GM23338 (cell line): ENCODE measurements around the gene CACNB3. TPM values are rescaled to one million over a fixed set of nuclear protein-coding genes. Genes with fewer than 3 reads are reported as not detected.

Experiments
- ATAC-seq: fragments of 200-7000 bp; cut with Tn5 transposase; 3 replicates; pipeline ENCODE4 v1.9.1; 2020
- DNase-seq: peaks from one replicate; pipeline ENCODE4 v3.0.0-alpha.2; 2015; ENCODE audit warnings: low spot score
- H2AFZ ChIP-seq: fragments of 200-600 bp; sonication (generic); 2 replicates; pipeline ENCODE4 v1.8.0; 2016; ENCODE audit warnings: antibody characterized with exemption, mild to moderate bottlenecking, moderate library complexity
- H3F3A ChIP-seq: fragments of 200-600 bp; sonication (generic); replicated peaks from 2 replicates; pipeline ENCODE4 v1.8.0; 2017; ENCODE audit warnings: antibody characterized with exemption, mixed run types, low read depth
- H3K27ac ChIP-seq: fragments of 200-600 bp; sonication (generic); 2 replicates; pipeline ENCODE4 v1.6.1; 2016; ENCODE audit warnings: low read depth
- H3K27me3 ChIP-seq: fragments of 200-600 bp; sonication (generic); 2 replicates; pipeline ENCODE4 v1.8.0; 2016; ENCODE audit warnings: mild to moderate bottlenecking, mixed run types, moderate library complexity; ENCODE audit not compliant: insufficient read depth
- H3K36me3 ChIP-seq: fragments of 200-600 bp; sonication (generic); 2 replicates; pipeline ENCODE4 v1.8.0; 2016; ENCODE audit warnings: mild to moderate bottlenecking; ENCODE audit not compliant: insufficient read depth
- H3K4me1 ChIP-seq: fragments of 200-600 bp; sonication (generic); 2 replicates; pipeline ENCODE4 v1.8.0; 2016; ENCODE audit warnings: mild to moderate bottlenecking, moderate library complexity; ENCODE audit not compliant: insufficient read depth
- H3K4me2 ChIP-seq: fragments of 200-600 bp; sonication (generic); 2 replicates; pipeline ENCODE4 v1.7.1; 2017; ENCODE audit warnings: mixed run types
- H3K4me3 ChIP-seq: fragments of 200-600 bp; sonication (generic); 2 replicates; pipeline ENCODE4 v1.6.1; 2016; ENCODE audit warnings: mixed run types
- H3K79me2 ChIP-seq: fragments of 200-600 bp; sonication (generic); replicated peaks from 2 replicates; pipeline ENCODE4 v1.8.0; 2017; ENCODE audit warnings: mild to moderate bottlenecking; ENCODE audit not compliant: insufficient read depth
- H3K9me2 ChIP-seq: fragments of 200-600 bp; sonication (generic); 2 replicates; pipeline ENCODE4 v1.8.0; 2017; ENCODE audit not compliant: insufficient read depth
- H4K20me1 ChIP-seq: fragments of 200-600 bp; sonication (generic); replicated peaks from 2 replicates; pipeline ENCODE4 v1.8.0; 2017; ENCODE audit warnings: mild to moderate bottlenecking; ENCODE audit not compliant: insufficient read depth
- H3K27ac Mint-ChIP-seq: 2 replicates; pipeline ENCODE4 v1.8.0; 2020; ENCODE audit warnings: inconsistent platforms, mild to moderate bottlenecking, moderate library complexity, mixed read lengths
- H3K27me3 Mint-ChIP-seq: 3 replicates; pipeline ENCODE4 v1.8.0; 2022; ENCODE audit warnings: low read depth, mild to moderate bottlenecking, moderate library complexity, mixed read lengths, inconsistent platforms; ENCODE audit not compliant: insufficient read depth, poor library complexity
- H3K36me3 Mint-ChIP-seq: 3 replicates; pipeline ENCODE4 v1.8.0; 2021; ENCODE audit warnings: low read depth, mild to moderate bottlenecking, inconsistent platforms, moderate library complexity, mixed read lengths
- H3K4me1 Mint-ChIP-seq: 3 replicates; pipeline ENCODE4 v1.8.0; 2020; ENCODE audit warnings: mild to moderate bottlenecking, inconsistent platforms, mixed read lengths
- H3K4me3 Mint-ChIP-seq: 3 replicates; pipeline ENCODE4 v1.8.0; 2021; ENCODE audit warnings: moderate library complexity, mild to moderate bottlenecking, inconsistent platforms, mixed read lengths
- H3K9me3 Mint-ChIP-seq: 3 replicates; pipeline ENCODE4 v1.8.0; 2020; ENCODE audit warnings: moderate library complexity, mild to moderate bottlenecking, inconsistent platforms, mixed read lengths
- JUNB ChIP-seq: IDR thresholded peaks from one replicate; pipeline ENCODE4 v1.6.1; 2016; ENCODE audit warnings: antibody characterized with exemption; ENCODE audit not compliant: unreplicated experiment
- REST ChIP-seq: IDR thresholded peaks from one replicate; pipeline ENCODE4 v1.6.1; 2018; ENCODE audit warnings: antibody characterized with exemption; ENCODE audit not compliant: unreplicated experiment
- ZNF114 ChIP-seq: fragments of 250-450 bp; sonication (Bioruptor Pico); IDR thresholded peaks from 2 replicates; pipeline ENCODE4 v1.5.0; 2020; ENCODE audit warnings: mild to moderate bottlenecking, moderate library complexity
- polyA plus RNA-seq: library from polyadenylated mRNA; unstranded; fragments of >200 nt; fragmentation: Nextera tagmentation; extraction: Ambion mirVana; gene quantifications from 2 replicates; pipeline ENCODE4 v1.2.1, GENCODE V29; 2016
- total RNA-seq: library from RNA; depleted of rRNA; stranded (reverse); fragments of >200 nt; shearing (Covaris generic); gene quantifications from 2 replicates; pipeline ENCODE4 v1.2.3, GENCODE V29; 2014
- TF ChIP-seq, protein P1 (sequence below), 2 experiments: fragments of 200-600 bp in 1 of 2; sonication (generic) in 1 of 2; conservative IDR thresholded peaks; 2 replicates each; pipeline versions ENCODE4 v1.5.1 to v1.6.1; 2016 to 2017; ENCODE audit warnings: antibody characterized with exemption in 2 of 2, low read depth in 2 of 2, mild to moderate bottlenecking in 2 of 2, moderate library complexity in 1 of 2
- TF ChIP-seq, protein P2 (sequence below): fragments of 250-450 bp; sonication (Bioruptor Pico); IDR thresholded peaks from 2 replicates; pipeline ENCODE4 v1.5.0; 2020; ENCODE audit warnings: mild to moderate bottlenecking, moderate library complexity

CACNB3 gene
- total and polyA plus RNA-seq, 2 experiments from 2014 or later = 4.1 to 6.2 TPM

GRCh38 chr12:48795550-48796455 is 22.5 kb upstream of the CACNB3 start:
- H3K27me3 ChIP-seq = no peaks in the 10 kb centered on the region
- H3K27ac Mint-ChIP-seq = no peak overlapping the region
- TF ChIP-seq JUNB = no peak
- TF ChIP-seq, protein P1, sequence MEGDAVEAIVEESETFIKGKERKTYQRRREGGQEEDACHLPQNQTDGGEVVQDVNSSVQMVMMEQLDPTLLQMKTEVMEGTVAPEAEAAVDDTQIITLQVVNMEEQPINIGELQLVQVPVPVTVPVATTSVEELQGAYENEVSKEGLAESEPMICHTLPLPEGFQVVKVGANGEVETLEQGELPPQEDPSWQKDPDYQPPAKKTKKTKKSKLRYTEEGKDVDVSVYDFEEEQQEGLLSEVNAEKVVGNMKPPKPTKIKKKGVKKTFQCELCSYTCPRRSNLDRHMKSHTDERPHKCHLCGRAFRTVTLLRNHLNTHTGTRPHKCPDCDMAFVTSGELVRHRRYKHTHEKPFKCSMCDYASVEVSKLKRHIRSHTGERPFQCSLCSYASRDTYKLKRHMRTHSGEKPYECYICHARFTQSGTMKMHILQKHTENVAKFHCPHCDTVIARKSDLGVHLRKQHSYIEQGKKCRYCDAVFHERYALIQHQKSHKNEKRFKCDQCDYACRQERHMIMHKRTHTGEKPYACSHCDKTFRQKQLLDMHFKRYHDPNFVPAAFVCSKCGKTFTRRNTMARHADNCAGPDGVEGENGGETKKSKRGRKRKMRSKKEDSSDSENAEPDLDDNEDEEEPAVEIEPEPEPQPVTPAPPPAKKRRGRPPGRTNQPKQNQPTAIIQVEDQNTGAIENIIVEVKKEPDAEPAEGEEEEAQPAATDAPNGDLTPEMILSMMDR (conservative IDR thresholded peaks at IDR 0.05; ENCODE audit: low read depth in 2 of 2) = peak; percentile 99
- H3K4me3 Mint-ChIP-seq = peak overlapping the region; percentile 48
- ATAC-seq (peak; percentile 96), DNase-seq (peak; percentile 94)
- no peaks in the 10 kb centered on the region for H3K36me3 ChIP-seq
- H3K4me2 ChIP-seq = no peak overlapping the region
- H3K4me1 ChIP-seq = peaks cover 4% of the 10 kb centered on the region
- no peaks in the 10 kb centered on the region for H4K20me1 ChIP-seq
- H3K36me3 Mint-ChIP-seq = no peaks in the 10 kb centered on the region
- no peak overlapping the region for H3K4me3 ChIP-seq
- H3K4me1 Mint-ChIP-seq = peaks cover 11% of the 10 kb centered on the region
- no peak overlapping the region for H2AFZ ChIP-seq
- no peaks in the 10 kb centered on the region for H3F3A ChIP-seq
- no peak overlapping the region for H3K27ac ChIP-seq
- H3K9me3 Mint-ChIP-seq = no peaks in the 10 kb centered on the region
- peaks cover 3% of the 10 kb centered on the region for H3K27me3 Mint-ChIP-seq
- no peaks in the 10 kb centered on the region for H3K79me2 ChIP-seq
- H3K9me2 ChIP-seq = no peaks in the 10 kb centered on the region

- peak overlapping the region; percentile 23; the same call in 1 of the 2 replicates for H2AFZ ChIP-seq
- TF ChIP-seq, protein P2, sequence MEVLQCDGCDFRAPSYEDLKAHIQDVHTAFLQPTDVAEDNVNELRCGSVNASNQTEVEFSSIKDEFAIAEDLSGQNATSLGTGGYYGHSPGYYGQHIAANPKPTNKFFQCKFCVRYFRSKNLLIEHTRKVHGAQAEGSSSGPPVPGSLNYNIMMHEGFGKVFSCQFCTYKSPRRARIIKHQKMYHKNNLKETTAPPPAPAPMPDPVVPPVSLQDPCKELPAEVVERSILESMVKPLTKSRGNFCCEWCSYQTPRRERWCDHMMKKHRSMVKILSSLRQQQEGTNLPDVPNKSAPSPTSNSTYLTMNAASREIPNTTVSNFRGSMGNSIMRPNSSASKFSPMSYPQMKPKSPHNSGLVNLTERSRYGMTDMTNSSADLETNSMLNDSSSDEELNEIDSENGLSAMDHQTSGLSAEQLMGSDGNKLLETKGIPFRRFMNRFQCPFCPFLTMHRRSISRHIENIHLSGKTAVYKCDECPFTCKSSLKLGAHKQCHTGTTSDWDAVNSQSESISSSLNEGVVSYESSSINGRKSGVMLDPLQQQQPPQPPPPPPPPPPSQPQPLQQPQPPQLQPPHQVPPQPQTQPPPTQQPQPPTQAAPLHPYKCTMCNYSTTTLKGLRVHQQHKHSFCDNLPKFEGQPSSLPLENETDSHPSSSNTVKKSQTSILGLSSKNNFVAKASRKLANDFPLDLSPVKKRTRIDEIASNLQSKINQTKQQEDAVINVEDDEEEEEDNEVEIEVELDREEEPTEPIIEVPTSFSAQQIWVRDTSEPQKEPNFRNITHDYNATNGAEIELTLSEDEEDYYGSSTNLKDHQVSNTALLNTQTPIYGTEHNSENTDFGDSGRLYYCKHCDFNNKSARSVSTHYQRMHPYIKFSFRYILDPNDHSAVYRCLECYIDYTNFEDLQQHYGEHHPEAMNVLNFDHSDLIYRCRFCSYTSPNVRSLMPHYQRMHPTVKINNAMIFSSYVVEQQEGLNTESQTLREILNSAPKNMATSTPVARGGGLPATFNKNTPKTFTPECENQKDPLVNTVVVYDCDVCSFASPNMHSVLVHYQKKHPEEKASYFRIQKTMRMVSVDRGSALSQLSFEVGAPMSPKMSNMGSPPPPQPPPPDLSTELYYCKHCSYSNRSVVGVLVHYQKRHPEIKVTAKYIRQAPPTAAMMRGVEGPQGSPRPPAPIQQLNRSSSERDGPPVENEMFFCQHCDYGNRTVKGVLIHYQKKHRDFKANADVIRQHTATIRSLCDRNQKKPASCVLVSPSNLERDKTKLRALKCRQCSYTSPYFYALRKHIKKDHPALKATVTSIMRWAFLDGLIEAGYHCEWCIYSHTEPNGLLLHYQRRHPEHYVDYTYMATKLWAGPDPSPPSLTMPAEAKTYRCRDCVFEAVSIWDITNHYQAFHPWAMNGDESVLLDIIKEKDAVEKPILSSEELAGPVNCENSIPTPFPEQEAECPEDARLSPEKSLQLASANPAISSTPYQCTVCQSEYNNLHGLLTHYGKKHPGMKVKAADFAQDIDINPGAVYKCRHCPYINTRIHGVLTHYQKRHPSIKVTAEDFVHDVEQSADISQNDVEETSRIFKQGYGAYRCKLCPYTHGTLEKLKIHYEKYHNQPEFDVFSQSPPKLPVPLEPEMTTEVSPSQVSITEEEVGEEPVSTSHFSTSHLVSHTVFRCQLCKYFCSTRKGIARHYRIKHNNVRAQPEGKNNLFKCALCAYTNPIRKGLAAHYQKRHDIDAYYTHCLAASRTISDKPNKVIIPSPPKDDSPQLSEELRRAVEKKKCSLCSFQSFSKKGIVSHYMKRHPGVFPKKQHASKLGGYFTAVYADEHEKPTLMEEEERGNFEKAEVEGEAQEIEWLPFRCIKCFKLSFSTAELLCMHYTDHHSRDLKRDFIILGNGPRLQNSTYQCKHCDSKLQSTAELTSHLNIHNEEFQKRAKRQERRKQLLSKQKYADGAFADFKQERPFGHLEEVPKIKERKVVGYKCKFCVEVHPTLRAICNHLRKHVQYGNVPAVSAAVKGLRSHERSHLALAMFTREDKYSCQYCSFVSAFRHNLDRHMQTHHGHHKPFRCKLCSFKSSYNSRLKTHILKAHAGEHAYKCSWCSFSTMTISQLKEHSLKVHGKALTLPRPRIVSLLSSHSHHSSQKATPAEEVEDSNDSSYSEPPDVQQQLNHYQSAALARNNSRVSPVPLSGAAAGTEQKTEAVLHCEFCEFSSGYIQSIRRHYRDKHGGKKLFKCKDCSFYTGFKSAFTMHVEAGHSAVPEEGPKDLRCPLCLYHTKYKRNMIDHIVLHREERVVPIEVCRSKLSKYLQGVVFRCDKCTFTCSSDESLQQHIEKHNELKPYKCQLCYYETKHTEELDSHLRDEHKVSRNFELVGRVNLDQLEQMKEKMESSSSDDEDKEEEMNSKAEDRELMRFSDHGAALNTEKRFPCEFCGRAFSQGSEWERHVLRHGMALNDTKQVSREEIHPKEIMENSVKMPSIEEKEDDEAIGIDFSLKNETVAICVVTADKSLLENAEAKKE = no peak
- TF ChIP-seq REST (no peak), ZNF114 (no peak)
- TF ChIP-seq, protein P1 (conservative IDR thresholded peaks at IDR 0.05; ENCODE audit: low read depth in 2 of 2) = no peak
Measured at GRCh38 chr12:48796976-48797375, 21.3 kb upstream of the CACNB3 start.

More at GRCh38 chr12:48796976-48797375, 21.3 kb upstream of the CACNB3 start:
- H3K27ac Mint-ChIP-seq = no peak overlapping the region
- no peaks in the 10 kb centered on the region for H4K20me1 ChIP-seq
- no peak overlapping the region for H3K4me3 ChIP-seq
- H3F3A ChIP-seq = no peaks in the 10 kb centered on the region
- H3K9me3 Mint-ChIP-seq = no peaks in the 10 kb centered on the region
- no peaks in the 10 kb centered on the region for H3K9me2 ChIP-seq
- H3K4me3 Mint-ChIP-seq = no peak overlapping the region
- H3K4me2 ChIP-seq = no peak overlapping the region
- H3K79me2 ChIP-seq = no peaks in the 10 kb centered on the region
- peaks cover 3% of the 10 kb centered on the region for H3K27me3 Mint-ChIP-seq
- no peaks in the 10 kb centered on the region for H3K36me3 Mint-ChIP-seq
- ATAC-seq (no peak), DNase-seq (no peak)
- peaks cover 4% of the 10 kb centered on the region for H3K4me1 ChIP-seq
- no peaks in the 10 kb centered on the region for H3K27me3 ChIP-seq
- H3K27ac ChIP-seq = no peak overlapping the region
- peaks cover 11% of the 10 kb centered on the region for H3K4me1 Mint-ChIP-seq
- no peaks in the 10 kb centered on the region for H3K36me3 ChIP-seq
